CD4-positive, alpha-beta T cell treated with Interleukin-15 for 1 hour (primary cell): ENCODE measurements around the gene ATP9A.
A peak's percentile ranks its signal among the peaks of the same experiment; 100 is the strongest.
"Not testable (repeated sequence)": the region's sequence is repeated elsewhere in the genome, so short reads cannot be mapped to it uniquely, and the experiment has no call there.

Experiments used
- DNase-seq: peaks from one replicate; pipeline ENCODE4 v3.0.0-alpha.2; 2020

ATP9A gene

DNA sequence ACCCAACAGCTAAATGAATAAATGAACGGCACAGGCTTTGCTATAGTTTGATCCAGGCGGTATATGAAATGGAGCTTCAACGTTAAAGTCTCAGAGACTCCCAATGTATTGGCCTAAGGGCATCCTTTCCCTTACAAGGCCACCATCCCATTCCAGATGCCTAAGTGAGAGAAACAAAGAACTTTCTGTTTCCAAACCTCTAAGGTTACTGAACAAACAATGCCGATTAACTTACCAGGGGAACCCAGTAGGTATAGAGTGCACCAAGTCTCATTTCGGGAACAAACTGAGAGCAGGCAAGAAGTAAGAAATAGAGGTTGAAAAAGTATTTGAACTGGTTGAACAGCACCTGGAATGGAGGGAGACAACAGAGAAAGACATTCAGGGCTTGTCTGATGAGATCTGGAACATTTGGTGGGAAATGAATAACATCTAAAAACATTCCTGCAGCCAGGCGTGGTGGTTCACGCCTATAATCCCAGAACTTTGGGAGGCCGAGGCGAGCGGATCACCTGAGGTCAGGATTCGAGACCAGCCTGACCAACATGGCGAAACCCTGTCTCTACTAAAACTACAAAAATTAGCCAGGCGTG lies 42.5 kb downstream of the ATP9A start:
- no peak for DNase-seq

DNA sequence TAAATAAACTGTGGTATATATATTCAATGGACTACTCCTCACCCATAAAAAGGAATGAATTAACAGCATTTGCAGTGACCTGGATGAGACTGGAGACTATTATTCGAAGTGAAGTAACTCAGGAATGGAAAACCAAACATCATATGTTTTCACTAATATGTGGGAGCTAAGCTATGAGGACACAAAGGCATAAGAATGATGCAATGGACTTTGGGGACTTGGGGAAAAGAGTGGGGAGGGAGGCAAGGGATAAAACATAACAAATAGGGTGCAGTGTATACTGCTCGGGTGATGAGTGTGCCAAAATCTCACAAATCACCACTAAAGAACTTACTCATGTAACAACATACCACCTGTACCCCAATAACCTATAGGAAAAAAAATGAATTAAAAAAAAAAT lies 45.2 kb downstream of the ATP9A start:
- not testable (repeated sequence) for DNase-seq

DNA sequence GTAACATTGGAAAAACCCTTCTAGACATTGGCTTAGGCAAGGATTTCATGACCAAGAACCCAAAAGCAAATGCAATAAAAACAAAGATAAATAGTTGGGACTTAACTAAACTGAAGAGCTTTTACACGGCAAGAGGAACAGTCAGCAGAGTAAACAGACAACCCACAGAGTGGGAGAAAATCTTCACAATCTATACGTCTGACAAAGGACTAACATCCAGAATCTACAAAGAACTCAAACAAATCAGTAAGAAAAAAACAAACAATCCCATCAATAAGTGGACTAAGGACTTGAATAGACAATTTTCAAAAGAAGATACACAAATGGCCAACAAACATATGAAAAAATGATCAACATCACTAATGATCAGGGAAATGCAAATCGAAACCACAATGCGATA lies 45.9 kb downstream of the ATP9A start:
- DNase-seq, result not testable (repeated sequence)

DNA sequence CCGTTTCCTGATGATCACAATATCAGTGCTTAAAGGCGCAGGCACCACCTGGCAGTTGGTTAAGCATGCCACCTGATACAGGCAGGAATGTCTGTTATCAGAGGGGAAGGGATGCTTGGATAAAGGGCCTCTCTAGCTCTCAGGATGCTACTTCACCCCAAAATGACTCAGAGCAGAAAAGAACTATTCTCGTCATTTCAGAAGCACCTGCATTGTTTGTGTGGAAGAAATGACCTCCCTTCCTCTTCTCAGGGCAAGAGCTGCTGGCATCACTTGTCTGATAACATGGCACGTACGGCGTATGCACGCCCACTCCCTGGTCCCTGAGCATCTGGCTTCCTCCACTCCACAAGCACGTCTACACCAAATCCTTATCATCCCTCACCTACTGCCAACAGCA lies 47.3 kb downstream of the ATP9A start:
- no peak for DNase-seq

DNA sequence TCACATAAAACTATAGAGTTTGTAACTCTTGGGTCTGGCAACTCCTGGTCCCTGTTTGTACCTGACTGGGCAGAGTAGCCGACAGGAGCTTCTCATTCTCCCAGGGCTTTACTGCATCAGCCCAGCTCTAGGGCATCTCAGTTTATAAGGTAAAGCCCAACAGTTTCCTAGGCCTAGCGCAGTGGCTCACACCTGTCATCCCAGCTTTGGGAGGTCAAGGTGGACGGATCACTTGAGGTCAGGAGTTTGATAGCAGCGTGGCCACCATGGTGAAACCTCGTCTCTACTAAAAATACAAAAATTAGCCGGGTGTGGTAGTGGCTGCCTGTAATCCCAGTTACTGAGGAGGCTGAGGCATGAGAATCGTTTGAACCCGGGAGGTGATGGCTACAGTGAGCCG lies 47.8 kb downstream of the ATP9A start:
- DNase-seq, result no peak

DNA sequence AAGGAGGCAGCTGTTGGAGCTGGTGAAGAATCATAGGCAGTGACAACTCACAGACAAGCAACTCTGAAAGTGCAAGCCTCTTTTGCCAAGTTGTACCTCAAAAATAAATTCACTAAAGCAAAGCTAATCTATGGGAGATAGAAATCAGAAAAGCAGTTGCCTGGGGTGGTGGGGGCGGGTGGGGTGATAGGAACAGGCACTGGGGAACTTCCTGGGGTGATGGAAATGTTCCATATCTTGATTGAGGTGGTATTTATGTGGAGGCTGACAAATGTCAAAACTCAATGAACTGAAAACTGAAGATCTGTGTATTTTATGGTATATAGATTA lies 52.4 kb downstream of the ATP9A start:
- DNase-seq, result no peak

DNA sequence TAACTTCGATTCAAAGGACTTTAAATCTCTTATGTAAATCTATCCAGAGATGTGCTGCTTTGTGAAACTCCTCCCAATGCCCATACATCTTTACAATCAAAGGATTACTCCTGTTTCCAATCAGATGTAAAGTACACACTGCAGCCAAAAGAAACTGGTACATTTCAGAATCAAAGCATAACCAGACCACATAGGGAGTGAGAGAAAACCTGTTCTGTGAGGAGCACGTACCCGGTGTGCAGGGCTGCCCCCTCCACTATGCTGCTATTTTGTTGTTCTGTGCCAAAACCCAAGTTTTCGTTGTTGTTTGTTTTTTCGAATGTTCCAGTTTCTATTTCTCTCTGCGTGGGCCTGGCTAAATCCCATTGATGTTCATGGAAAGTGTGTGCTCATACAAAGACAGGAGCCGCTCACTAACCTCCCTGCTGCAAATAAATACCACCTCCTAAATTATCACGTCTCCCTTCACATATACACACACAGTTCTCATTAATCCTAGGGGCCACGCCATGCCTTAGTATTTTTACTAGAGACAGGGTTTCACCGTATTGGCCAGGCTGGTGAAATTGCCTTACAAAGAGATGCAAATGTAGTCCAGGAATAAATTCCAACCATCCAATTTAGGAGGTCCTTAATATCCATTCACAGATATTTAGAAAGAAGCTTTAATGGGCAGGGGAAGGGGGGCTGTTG lies 52.9 kb downstream of the ATP9A start:
- no peak for DNase-seq

DNA sequence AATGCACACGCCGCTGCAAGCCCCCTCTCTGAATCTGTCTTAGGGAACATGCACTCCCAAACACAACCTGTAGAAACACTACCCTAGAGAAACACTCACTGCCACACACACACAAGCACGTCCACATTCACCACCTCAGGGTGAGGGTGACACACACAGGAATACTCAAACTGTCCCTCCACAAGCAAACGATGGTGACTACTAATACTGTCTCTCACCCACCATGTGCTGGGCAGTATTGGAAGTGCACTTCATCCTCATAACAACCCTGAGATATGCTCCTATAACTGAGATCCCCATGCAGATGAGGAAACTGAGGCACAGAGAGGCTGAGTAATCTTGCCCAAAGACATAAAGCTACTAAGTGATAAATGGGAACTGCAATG lies 55.0 kb downstream of the ATP9A start:
- no peak for DNase-seq

DNA sequence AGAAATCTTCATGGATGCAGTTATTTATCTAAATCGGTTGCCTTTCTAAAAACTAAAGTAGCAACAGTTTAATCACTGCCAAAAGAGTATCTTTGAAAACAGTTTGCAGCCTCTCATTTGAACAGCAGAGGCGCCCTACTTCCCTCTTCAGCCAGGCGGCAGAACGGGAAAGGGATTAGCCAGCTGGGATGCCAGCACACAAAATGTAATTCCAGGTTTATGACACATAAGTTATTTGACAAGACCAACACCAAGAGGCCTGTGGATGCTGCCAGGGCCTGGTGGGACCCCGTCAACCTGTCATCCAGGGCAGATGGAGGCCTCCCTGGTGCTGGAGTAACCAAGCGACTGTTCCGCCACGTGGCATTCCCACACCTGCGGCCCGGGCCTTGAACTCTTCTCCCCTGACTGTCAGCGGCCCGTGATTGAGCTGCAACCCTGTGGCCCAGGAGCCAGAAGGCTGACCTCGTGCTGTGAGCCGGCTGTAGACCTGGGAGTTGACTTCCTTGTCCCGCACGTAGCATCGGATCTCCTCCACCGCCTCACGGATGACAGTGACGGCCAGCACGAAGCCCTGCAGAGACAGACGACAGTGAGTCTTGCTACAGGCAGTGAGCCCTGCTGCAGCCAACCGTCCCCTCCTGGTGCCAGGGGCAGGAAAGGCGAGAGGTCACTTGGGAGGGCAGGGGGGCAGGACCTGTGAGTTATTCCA lies 55.5 kb downstream of the ATP9A start:
- DNase-seq, result no peak

DNA sequence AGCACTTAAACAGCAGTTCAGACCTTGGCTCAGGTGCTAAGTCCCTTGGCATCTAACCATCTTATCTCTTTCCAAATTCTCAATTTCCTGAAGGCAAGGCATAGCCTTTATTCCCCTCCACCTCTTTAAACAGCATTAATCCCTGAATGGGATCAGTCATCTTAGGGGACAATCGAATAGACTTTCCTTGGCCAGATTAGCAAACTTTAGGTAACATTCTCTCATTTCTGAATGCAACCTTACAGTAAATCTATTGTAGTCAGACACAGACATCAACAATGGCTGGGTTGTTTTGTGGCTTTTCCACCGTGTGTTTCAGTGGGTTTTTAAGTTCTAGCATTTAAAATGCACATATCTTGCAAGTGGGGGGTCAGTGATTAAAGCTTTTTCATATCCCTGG lies 56.8 kb downstream of the ATP9A start:
- DNase-seq, result no peak

DNA sequence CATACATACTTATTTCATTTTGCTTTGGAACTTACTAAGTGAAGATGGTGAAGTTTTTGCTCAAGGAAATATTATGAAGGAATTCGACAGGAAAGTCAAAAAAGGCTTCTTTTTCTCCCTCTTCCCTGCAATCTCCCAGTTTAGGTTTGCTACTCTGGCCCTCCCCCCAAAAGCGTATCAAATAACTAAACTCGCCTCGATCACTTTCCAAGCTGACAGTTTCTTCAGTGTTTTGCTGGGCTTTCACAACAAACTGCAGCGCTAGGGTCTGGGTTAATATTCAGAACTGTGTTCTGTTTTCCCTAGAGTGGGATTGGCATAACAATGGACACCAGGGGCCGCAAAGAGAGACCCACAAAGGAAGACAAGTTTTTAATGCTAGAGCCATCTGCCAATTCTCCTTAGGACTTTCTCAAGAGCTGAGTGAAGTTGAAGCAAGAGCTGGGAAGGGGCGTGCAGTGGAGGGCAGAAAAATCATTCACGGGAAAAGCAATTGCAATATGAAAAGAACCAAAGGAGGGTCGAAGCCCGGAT lies 57.8 kb downstream of the ATP9A start:
- DNase-seq, result no peak

DNA sequence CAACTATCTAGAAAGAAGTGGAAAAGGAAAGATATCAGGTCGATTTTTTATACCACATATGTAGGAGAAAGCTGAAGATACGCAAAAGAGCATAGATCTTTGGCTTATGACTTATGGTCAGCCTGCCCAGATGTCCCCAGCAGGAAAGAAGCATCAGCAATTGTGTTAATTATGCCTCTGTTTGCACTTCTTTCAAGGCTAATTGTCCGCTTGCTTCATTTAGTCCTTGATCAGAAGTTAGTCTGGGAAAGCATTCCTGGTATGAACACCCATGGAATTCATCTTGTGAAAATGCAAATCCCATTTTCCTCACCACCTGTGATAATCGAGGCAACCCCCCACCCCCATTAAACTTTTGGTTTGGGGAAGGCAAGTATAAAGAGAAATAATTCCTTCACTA lies 62.8 kb downstream of the ATP9A start:
- no peak for DNase-seq

DNA sequence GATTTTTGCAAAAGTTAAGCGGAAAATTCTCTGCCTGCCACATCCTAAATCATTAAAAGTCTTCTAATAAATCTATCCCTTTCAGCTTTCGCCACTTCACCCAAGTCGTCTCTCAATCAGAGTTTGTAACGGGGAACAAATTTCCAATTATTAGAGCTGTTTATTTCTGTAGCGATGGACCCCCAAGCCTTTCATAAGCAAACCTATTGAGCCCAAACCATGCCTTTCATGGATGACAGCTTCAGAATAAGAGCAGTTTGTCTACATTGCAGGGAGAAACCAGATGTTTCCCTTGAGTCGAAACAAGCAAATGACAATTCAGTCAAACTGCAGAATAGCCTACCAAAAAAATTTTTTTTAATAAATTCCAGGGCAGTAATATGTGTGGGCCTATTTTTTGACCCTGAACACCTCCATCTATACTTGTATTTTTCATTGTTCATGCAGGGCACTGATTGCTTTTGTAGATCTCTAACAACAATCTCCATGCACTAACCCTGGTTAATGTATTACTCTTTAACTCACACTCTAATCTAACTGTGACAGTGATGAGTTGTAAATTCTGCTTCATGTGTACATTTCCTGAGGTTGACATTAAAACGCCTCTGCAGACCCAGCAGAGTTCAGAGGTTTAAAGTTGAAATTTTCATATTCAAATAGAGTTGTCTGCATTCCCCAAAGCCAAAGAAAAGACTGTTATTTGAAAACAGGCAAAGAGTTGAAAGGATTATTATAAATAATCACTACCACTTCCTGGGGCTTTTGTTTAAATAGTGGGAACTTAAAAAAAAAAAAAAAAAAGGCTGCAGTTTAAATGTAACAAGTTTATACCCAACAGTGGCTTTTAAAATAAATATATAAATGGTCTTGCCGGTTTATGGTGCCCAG lies 64.5 kb downstream of the ATP9A start:
- DNase-seq, result no peak

DNA sequence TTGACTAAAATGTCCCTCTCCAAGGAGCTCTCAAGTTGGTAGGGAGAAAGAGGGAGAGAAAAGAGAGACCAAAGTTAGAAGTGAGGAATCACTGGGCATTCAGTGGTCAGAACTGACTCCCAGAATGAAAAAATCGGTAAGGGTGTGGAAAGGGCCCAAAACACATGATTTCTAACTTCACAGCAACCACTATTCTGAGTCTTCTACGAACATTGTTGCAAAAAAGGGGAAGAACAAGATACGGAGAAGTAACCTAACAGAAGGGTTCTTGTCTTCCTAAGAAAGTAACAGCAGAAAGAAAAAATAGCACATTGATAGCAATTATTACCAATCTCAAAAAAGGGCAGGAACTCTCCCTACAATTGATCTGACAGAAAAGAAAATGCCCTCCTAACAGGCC lies 65.6 kb downstream of the ATP9A start:
- DNase-seq, result no peak

DNA sequence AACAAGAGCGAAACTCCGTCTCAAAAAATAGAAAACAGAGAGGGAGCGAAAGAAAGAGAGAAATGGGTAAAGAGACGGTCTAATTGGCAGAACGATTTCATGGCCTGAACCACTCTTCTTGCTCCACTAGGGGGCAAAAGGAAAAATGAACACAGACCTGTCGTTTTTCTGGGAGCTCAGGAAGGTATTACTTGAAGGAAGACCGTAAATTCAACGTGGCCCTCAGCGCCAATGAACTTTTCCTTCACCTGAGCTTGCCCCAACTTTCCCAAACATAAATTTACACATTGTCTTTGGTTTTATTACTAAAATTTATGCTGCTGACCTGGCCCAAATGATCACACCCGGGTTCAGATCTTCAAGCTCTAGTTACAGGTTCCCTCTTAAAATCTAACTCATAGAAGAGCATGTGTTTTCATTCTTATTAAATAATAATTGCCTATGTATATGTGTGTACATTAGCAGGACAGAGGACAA lies 67.3 kb downstream of the ATP9A start:
- peak; percentile 19 for DNase-seq

DNA sequence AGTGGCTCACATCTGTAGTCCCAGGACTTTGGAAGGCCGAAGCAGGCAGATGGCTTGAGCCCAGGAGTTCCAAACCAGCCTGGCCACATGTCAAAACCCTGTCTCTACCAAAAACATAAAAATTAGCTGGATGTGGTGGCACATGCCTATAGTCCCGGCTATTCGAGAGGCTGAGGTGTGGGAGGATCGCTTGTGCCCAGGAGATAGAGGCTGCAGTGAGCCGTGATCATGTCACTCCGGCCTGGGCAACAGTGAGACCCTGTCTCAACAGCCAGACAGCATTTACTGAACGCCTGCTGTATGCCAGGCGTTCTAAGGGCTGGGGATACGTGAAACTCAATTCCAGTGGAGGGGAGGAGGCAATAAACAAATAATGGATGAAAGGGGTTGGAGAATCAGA lies 69.9 kb downstream of the ATP9A start:
- no peak for DNase-seq

DNA sequence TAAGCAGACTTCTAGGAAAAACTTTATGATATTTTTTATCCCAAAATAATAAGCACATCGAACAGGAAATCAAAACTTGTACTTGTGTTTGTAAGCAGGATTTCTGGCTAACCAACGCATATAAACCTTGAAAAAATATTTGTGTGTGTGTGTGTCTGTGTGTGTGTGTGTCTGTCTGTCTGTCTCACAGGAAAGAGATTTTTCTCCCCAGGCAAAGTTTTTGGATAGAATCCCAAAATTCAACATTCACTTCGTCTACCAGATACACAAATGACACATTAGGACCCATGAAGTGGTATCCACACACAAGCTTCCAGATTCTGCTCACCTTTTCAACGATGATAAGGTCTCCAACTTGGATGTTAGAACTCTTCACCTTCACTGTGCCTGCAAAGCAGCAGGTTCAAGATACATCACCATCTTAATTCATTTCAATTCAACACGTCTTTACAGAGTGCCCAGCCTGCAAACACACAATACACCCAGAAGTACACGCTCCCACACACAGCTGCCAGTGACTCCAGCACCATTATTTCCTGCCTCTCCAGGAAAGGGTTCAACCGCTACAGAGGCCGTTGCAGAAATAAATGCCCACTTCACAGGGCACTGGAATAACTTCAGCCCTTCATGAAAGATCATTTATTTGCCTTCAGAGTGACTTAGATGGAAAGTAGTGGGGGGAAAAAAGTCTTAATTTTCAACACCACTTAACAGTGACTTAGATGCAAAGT lies 70.9 kb downstream of the ATP9A start:
- DNase-seq, result no peak

DNA sequence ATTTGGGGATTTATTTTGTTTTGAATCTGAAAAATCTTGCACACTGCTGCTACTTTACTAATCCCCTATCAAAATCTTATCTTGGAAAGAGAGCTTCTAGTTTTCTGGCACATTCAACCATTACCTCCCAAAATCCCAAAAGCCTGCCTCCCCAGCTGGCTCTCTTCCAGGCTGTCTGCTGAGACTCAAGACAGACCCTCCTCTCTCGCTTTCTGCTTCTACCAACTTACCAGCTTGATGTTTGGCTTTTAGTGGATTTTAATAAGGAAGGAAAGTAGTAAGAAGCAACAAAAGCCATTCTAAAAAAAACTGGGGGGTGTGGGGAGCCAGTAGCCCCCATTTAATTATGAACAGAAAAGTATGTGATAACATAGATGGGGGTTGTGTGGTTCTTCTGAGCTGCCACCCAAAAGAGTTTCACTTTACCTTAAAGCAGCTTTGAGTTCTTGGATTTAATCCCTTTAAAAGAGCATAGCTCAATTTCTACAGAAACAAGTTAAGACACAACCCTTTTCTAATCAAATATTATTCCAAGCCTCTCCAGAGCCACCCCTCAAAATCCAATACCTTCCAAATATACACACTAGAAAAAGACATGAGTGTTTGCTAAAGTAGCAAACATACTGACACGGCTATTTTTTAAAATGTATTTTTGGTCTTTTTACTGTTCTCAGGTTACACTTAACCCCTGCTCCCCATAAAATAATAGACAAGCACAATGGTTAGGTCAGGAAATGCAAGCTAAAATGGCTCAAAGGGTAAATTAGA lies 71.7 kb downstream of the ATP9A start:
- no peak for DNase-seq

DNA sequence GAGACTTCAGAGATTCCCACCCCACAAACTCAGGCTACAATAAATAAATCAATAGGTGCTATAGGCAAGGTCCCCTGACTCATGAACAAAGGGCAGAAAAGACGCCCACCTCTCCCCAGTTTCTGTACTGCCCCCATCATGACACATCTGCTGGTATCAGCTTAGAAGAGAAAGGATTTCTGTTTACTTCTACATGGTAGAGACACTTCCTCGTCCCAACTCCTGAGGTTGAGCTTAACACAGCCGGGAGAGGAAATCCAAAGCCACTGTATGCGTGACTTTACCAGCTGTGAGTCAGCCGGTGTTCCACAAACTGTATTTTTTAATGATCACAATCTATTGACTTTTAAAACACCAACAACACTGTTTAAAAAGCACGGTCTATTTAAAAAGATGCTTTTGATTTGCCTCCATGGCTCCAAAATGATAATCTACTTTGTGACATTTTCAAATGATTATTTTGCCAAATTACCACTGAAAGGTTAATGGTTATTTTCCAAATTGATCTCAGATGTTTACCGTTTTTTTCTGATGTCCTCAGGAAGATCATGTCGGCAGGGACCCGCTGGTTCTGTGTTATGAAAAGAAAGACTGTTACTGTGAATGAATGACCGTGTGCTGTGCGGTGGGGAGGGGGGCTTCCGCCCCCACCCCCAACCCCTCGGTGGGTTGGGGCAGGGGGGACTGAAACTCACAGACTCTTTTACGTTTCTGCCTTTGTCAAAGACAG lies 72.5 kb downstream of the ATP9A start:
- DNase-seq, result no peak

DNA sequence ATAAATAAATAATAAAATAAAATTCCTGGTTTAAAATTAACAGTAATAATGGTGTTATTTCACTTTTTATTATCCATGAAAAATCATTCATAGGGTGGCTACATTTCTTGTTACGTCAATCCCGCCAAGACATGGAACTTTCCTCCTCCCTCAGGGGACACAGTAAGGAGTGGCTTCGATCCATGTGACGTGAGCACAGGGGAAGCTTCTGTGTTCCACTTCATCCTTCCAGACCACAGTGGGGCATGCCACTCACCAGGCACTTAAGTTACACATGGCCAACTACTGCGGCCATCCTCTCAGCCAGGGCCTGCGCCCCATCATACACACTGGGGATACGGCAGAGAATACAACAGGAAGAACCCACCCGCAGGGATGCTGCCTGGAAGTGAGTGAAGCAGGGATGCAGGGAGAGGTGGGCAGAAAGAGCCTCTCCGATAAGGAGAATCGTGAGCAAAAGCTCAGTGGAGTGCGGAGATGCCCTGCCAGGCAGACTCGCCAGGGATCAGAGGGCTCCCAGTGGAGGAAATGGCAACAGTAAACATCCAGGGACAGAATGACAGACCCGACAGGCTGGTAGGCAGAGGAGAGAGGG lies 75.3 kb downstream of the ATP9A start:
- DNase-seq, result no peak

DNA sequence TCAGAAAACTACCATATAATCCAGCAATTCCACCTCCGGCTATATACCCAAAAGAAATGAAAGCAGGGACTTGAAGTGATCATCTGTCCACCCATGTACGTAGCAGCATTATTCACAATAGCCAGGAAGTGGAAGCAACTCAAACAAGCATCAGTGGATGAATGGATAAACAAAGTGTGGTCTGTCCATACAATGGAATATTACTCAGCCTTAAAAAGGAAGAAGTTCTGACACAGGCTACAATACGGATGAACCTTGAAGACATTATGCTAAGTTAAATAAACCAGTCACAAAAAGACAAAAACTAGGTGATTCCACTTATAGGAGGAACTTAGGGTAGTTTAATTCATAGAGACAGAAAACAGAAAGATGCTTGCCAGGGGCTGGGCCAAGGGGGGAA lies 76.5 kb downstream of the ATP9A start:
- no peak for DNase-seq
